ENCODE data around the gene CHIC2.

Gene CHIC2

GRCh38 chr4:54073271-54073880, 9.0 kb upstream of the CHIC2 start:
- Histone ChIP-seq H3K36me3 (ENCODE audit: control insufficient read depth, insufficient read depth, low read length) (no peaks in the 10 kb centered on the region), H3K9ac (ENCODE audit: low read length) (no peak overlapping the region), H3K4me3 (ENCODE audit: low read depth, low read length) (no peak overlapping the region), H3K4me1 (ENCODE audit: control insufficient read depth, insufficient read depth, low read length) (no peaks in the 10 kb centered on the region), H3K27ac (ENCODE audit: low read depth, low read length) (no peak overlapping the region), H3K9me3 (ENCODE audit: control insufficient read depth, insufficient read depth, low read depth, low read length) (no peaks in the 10 kb centered on the region), H3K27me3 (ENCODE audit: control insufficient read depth, insufficient read depth, low read length) (no peaks in the 10 kb centered on the region)

- Histone ChIP-seq H3K36me3 (ENCODE audit: control insufficient read depth, insufficient read depth, low read length) (no peaks in the 10 kb centered on the region), H3K27ac (ENCODE audit: low read depth, low read length) (no peak overlapping the region), H3K4me3 (ENCODE audit: low read depth, low read length) (no peak overlapping the region), H3K9ac (ENCODE audit: low read length) (no peak overlapping the region), H3K4me1 (ENCODE audit: control insufficient read depth, insufficient read depth, low read length) (peaks cover 21% of the 10 kb centered on the region; the same call in 1 of the 2 replicates), H3K9me3 (ENCODE audit: control insufficient read depth, insufficient read depth, low read depth, low read length) (no peaks in the 10 kb centered on the region), H3K27me3 (ENCODE audit: control insufficient read depth, insufficient read depth, low read length) (no peaks in the 10 kb centered on the region; the same call in 1 of the 2 replicates)
These were observed 2.8 kb upstream of the CHIC2 start for GRCh38 chr4:54067166-54067565.

- no peak overlapping the region for H3K4me3 ChIP-seq (ENCODE audit: low read depth, low read length)
These were observed 2.3 kb upstream of the CHIC2 start for GRCh38 chr4:54066718-54067129.

GRCh38 chr4:54066088-54066415, 1.6 kb upstream of the CHIC2 start:
- Histone ChIP-seq H3K27ac (ENCODE audit: low read depth, low read length) (no peak overlapping the region), H3K4me3 (ENCODE audit: low read depth, low read length) (no peak overlapping the region), H3K9me3 (ENCODE audit: control insufficient read depth, insufficient read depth, low read depth, low read length) (no peaks in the 10 kb centered on the region), H3K36me3 (ENCODE audit: control insufficient read depth, insufficient read depth, low read length) (no peaks in the 10 kb centered on the region), H3K9ac (ENCODE audit: low read length) (no peak overlapping the region), H3K4me1 (ENCODE audit: control insufficient read depth, insufficient read depth, low read length) (peaks cover 28% of the 10 kb centered on the region), H3K27me3 (ENCODE audit: control insufficient read depth, insufficient read depth, low read length) (no peaks in the 10 kb centered on the region; the same call in 1 of the 2 replicates)

More at GRCh38 chr4:54066718-54067129, 2.3 kb upstream of the CHIC2 start:
- peaks cover 25% of the 10 kb centered on the region for H3K4me1 ChIP-seq (ENCODE audit: control insufficient read depth, insufficient read depth, low read length)
- no peak overlapping the region for H3K27ac ChIP-seq (ENCODE audit: low read depth, low read length)
- no peaks in the 10 kb centered on the region for H3K9me3 ChIP-seq (ENCODE audit: control insufficient read depth, insufficient read depth, low read depth, low read length)
- H3K9ac ChIP-seq (ENCODE audit: low read length) = no peak overlapping the region
- H3K36me3 ChIP-seq (ENCODE audit: control insufficient read depth, insufficient read depth, low read length) = no peaks in the 10 kb centered on the region
- no peaks in the 10 kb centered on the region; the same call in 1 of the 2 replicates for H3K27me3 ChIP-seq (ENCODE audit: control insufficient read depth, insufficient read depth, low read length)

GRCh38 chr4:54065282-54066087, 1.1 kb upstream of the CHIC2 start:
- Histone ChIP-seq H3K9ac (ENCODE audit: low read length) (no peak overlapping the region), H3K36me3 (ENCODE audit: control insufficient read depth, insufficient read depth, low read length) (no peaks in the 10 kb centered on the region), H3K9me3 (ENCODE audit: control insufficient read depth, insufficient read depth, low read depth, low read length) (no peaks in the 10 kb centered on the region), H3K4me1 (ENCODE audit: control insufficient read depth, insufficient read depth, low read length) (peaks cover 28% of the 10 kb centered on the region), H3K27me3 (ENCODE audit: control insufficient read depth, insufficient read depth, low read length) (no peaks in the 10 kb centered on the region; the same call in 1 of the 2 replicates), H3K4me3 (ENCODE audit: low read depth, low read length) (peak overlapping the region; percentile 97), H3K27ac (ENCODE audit: low read depth, low read length) (no peak overlapping the region)

GRCh38 chr4:54063737-54064316, 578 bp downstream of the CHIC2 start:
- peak overlapping the region; percentile 97 for H3K4me3 ChIP-seq (ENCODE audit: low read depth, low read length)
- H3K9ac ChIP-seq (ENCODE audit: low read length) = peak overlapping the region; percentile 88
- no peaks in the 10 kb centered on the region; the same call in 1 of the 2 replicates for H3K27me3 ChIP-seq (ENCODE audit: control insufficient read depth, insufficient read depth, low read length)
- H3K9me3 ChIP-seq (ENCODE audit: control insufficient read depth, insufficient read depth, low read depth, low read length) = no peaks in the 10 kb centered on the region
- peaks cover 28% of the 10 kb centered on the region for H3K4me1 ChIP-seq (ENCODE audit: control insufficient read depth, insufficient read depth, low read length)
- peak overlapping the region; percentile 62; the same call in 1 of the 2 replicates for H3K27ac ChIP-seq (ENCODE audit: low read depth, low read length)
- H3K36me3 ChIP-seq (ENCODE audit: control insufficient read depth, insufficient read depth, low read length) = no peaks in the 10 kb centered on the region

GRCh38 chr4:54063229-54063628, 1.2 kb downstream of the CHIC2 start:
- Histone ChIP-seq H3K27me3 (ENCODE audit: control insufficient read depth, insufficient read depth, low read length) (no peaks in the 10 kb centered on the region; the same call in 1 of the 2 replicates), H3K9me3 (ENCODE audit: control insufficient read depth, insufficient read depth, low read depth, low read length) (no peaks in the 10 kb centered on the region), H3K9ac (ENCODE audit: low read length) (peak overlapping the region; percentile 88), H3K4me3 (ENCODE audit: low read depth, low read length) (peak overlapping the region; percentile 97), H3K4me1 (ENCODE audit: control insufficient read depth, insufficient read depth, low read length) (peaks cover 28% of the 10 kb centered on the region), H3K36me3 (ENCODE audit: control insufficient read depth, insufficient read depth, low read length) (no peaks in the 10 kb centered on the region), H3K27ac (ENCODE audit: low read depth, low read length) (no peak overlapping the region)

GRCh38 chr4:54062392-54062791, 2.0 kb downstream of the CHIC2 start:
- H3K4me1 ChIP-seq (ENCODE audit: control insufficient read depth, insufficient read depth, low read length) = peaks cover 28% of the 10 kb centered on the region
- no peaks in the 10 kb centered on the region; the same call in 1 of the 2 replicates for H3K27me3 ChIP-seq (ENCODE audit: control insufficient read depth, insufficient read depth, low read length)
- H3K9ac ChIP-seq (ENCODE audit: low read length) = no peak overlapping the region
- H3K27ac ChIP-seq (ENCODE audit: low read depth, low read length) = no peak overlapping the region
- H3K9me3 ChIP-seq (ENCODE audit: control insufficient read depth, insufficient read depth, low read depth, low read length) = no peaks in the 10 kb centered on the region
- no peaks in the 10 kb centered on the region for H3K36me3 ChIP-seq (ENCODE audit: control insufficient read depth, insufficient read depth, low read length)
- H3K4me3 ChIP-seq (ENCODE audit: low read depth, low read length) = peak overlapping the region; percentile 97

GRCh38 chr4:54061873-54062272, 2.5 kb downstream of the CHIC2 start:
- H3K4me3 ChIP-seq (ENCODE audit: low read depth, low read length) = no peak overlapping the region
- H3K9ac ChIP-seq (ENCODE audit: low read length) = no peak overlapping the region
- no peaks in the 10 kb centered on the region; the same call in 1 of the 2 replicates for H3K27me3 ChIP-seq (ENCODE audit: control insufficient read depth, insufficient read depth, low read length)
- peaks cover 28% of the 10 kb centered on the region for H3K4me1 ChIP-seq (ENCODE audit: control insufficient read depth, insufficient read depth, low read length)
- no peaks in the 10 kb centered on the region for H3K36me3 ChIP-seq (ENCODE audit: control insufficient read depth, insufficient read depth, low read length)
- no peak overlapping the region for H3K27ac ChIP-seq (ENCODE audit: low read depth, low read length)
- no peaks in the 10 kb centered on the region for H3K9me3 ChIP-seq (ENCODE audit: control insufficient read depth, insufficient read depth, low read depth, low read length)

- H3K36me3 ChIP-seq (ENCODE audit: control insufficient read depth, insufficient read depth, low read length) = no peaks in the 10 kb centered on the region
- no peak overlapping the region for H3K27ac ChIP-seq (ENCODE audit: low read depth, low read length)
- H3K4me3 ChIP-seq (ENCODE audit: low read depth, low read length) = no peak overlapping the region
- peaks cover 28% of the 10 kb centered on the region for H3K4me1 ChIP-seq (ENCODE audit: control insufficient read depth, insufficient read depth, low read length)
- no peak overlapping the region for H3K9ac ChIP-seq (ENCODE audit: low read length)
- H3K9me3 ChIP-seq (ENCODE audit: control insufficient read depth, insufficient read depth, low read depth, low read length) = no peaks in the 10 kb centered on the region
- no peaks in the 10 kb centered on the region; the same call in 1 of the 2 replicates for H3K27me3 ChIP-seq (ENCODE audit: control insufficient read depth, insufficient read depth, low read length)
These were observed 3.3 kb downstream of the CHIC2 start for GRCh38 chr4:54061067-54061466.

- Histone ChIP-seq H3K4me3 (ENCODE audit: low read depth, low read length) (no peak overlapping the region), H3K27me3 (ENCODE audit: control insufficient read depth, insufficient read depth, low read length) (no peaks in the 10 kb centered on the region; the same call in 1 of the 2 replicates), H3K27ac (ENCODE audit: low read depth, low read length) (no peak overlapping the region), H3K9ac (ENCODE audit: low read length) (no peak overlapping the region), H3K9me3 (ENCODE audit: control insufficient read depth, insufficient read depth, low read depth, low read length) (no peaks in the 10 kb centered on the region), H3K4me1 (ENCODE audit: control insufficient read depth, insufficient read depth, low read length) (peaks cover 23% of the 10 kb centered on the region), H3K36me3 (ENCODE audit: control insufficient read depth, insufficient read depth, low read length) (no peaks in the 10 kb centered on the region)
These were observed 4.3 kb downstream of the CHIC2 start for GRCh38 chr4:54060116-54060515.
